ENCODE measurements around the gene CAMK1G.

Gene CAMK1G

DNA sequence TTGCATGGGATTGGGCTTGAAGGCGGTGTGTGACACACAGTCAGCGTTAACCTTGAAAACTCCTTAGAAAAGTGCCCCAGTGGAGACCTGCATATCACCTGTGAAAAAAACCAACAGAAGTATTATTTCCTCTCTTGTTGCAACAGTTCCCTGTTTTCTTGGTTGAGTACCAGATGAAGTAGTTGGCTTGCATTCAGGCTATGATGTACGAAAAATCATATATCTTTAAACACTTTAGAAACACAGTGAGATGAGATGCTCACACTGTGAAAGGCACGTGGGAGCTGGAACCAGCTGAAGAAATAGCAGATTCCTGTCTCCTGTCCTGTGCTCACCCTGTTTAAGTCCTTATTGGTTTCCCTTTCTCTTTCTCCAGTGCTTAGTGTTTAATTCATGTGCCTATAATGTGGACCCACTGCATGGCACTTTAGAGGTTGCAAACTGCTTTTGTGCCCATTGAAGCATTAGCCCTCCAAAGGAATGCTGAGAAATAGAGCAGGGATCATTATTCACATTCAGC lies 2.8 kb downstream of the CAMK1G start:
- H3K4me3 ChIP-seq (ENCODE audit: control insufficient read depth, low read depth, low read length): no peak overlapping the region
- DNase-seq (ENCODE audit: low read depth): no peak
- no peak for TF ChIP-seq CTCF (conservative IDR thresholded peaks at IDR 0.05; ENCODE audit: control insufficient read depth, insufficient read depth, low read depth, low read length)

GRCh38 chr1:209587789-209588188 lies 4.3 kb downstream of the CAMK1G start:
- DNase-seq (ENCODE audit: low read depth): no peak
- no peak overlapping the region for H3K4me3 ChIP-seq (ENCODE audit: control insufficient read depth, low read depth, low read length)
- TF ChIP-seq CTCF (conservative IDR thresholded peaks at IDR 0.05; ENCODE audit: control insufficient read depth, insufficient read depth, low read depth, low read length): no peak

DNA sequence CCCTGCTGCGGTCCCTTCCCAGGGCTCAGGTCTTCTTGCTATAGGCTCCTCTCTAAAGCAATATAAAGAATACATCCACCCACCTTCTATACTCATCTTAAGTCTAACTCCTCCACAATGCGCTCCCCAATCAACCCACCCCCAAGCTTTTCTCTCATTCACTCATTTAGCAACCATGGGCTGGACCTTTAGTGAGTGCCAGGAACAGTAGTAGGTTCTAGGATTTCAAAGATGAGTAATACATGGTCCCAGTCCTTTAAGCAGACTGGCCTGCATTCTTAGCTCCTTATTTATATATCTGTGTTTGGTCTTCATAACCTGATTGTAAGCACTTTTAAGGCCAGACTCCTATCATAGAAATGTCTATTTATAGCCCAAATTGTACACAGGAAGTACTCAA lies 5.9 kb downstream of the CAMK1G start:
- peak; percentile 19 for DNase-seq (ENCODE audit: low read depth)
- no peak for TF ChIP-seq CTCF (conservative IDR thresholded peaks at IDR 0.05; ENCODE audit: control insufficient read depth, insufficient read depth, low read depth, low read length)
- no peak overlapping the region for H3K4me3 ChIP-seq (ENCODE audit: control insufficient read depth, low read depth, low read length)

- H3K4me3 ChIP-seq (ENCODE audit: control insufficient read depth, low read depth, low read length): no peak overlapping the region
- TF ChIP-seq CTCF (conservative IDR thresholded peaks at IDR 0.05; ENCODE audit: control insufficient read depth, insufficient read depth, low read depth, low read length): no peak
- no peak for DNase-seq (ENCODE audit: low read depth)
These were observed 6.3 kb downstream of the CAMK1G start for GRCh38 chr1:209589863-209590262.

DNA sequence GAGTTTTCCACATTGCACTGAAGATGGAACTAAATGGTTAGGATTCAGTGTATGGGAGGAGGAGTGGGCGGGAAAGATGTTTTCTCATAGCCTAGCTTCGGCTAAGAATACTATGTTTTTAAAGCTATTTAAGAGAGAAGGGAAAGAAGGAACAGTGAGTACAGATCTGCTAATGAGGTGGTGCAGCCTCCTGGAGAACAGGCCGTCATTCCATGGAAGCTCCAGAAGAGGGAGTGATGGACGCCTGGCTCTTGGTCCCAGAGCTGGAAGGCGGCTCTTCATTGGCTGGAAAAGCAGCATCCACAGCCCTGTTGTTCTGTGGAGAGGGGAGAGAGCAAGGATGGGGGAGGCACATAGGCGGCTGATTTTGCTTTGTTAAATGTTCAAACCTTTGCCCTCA lies 6.9 kb downstream of the CAMK1G start:
- no peak overlapping the region for H3K4me3 ChIP-seq (ENCODE audit: control insufficient read depth, low read depth, low read length)
- DNase-seq (ENCODE audit: low read depth): peak; percentile 40
- peak; percentile 51 for TF ChIP-seq CTCF (conservative IDR thresholded peaks at IDR 0.05; ENCODE audit: control insufficient read depth, insufficient read depth, low read depth, low read length)

DNA sequence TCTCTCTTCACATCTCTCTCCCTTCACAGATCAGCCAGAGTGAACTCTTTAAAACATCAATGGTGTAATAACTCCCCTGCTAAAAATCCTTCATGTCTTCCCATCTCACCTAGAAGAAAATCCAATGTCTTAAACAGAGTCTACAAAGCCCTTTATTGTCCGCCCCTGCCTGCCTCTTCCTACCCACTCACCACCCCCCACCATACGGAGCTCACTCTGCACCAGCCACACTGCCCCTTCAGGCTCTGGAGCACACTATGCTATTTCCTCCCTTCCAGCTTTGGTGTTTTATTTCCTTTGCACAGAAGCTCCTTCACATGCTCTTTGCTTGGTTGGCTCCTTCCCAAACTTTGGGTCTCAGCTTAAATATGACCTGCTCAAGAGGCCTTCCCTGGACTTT lies 10.2 kb downstream of the CAMK1G start:
- H3K4me3 ChIP-seq (ENCODE audit: control insufficient read depth, low read depth, low read length): no peak overlapping the region
- no peak for DNase-seq (ENCODE audit: low read depth)
- TF ChIP-seq CTCF (conservative IDR thresholded peaks at IDR 0.05; ENCODE audit: control insufficient read depth, insufficient read depth, low read depth, low read length): no peak

DNA sequence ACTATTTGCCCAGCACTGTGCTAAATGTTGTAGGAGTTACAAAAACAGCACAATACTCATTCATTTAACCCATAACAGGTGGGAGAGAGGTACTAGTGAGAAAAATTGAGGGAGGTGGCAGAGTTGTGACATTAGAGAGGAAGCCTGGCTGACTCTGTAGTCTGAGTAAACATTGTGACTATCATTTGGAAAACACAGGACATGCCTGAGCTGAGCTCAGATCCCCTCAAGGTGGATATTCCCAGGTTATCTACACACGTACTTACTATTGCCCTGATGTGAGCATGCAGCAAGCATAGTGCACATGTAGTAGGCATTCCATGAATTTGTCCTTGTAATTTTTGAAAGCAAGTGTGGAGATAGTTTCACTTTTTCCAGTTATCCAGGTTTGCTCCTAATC lies 10.9 kb downstream of the CAMK1G start:
- TF ChIP-seq CTCF (conservative IDR thresholded peaks at IDR 0.05; ENCODE audit: control insufficient read depth, insufficient read depth, low read depth, low read length): no peak
- no peak for DNase-seq (ENCODE audit: low read depth)

More for the DNA sequence above, 10.9 kb downstream of the CAMK1G start:
- no peak overlapping the region for H3K4me3 ChIP-seq (ENCODE audit: control insufficient read depth, low read depth, low read length)
